Ovary (tissue), 1 donor: ENCODE measurements around the gene PPP2R3B.

ENCODE experiments used
- EP300 ChIP-seq: sonication (generic); formaldehyde crosslinking; IDR thresholded peaks from one replicate; pipeline ENCODE4 v1.6.1; 2017; ENCODE audit warnings: antibody characterized with exemption
- POLR2A ChIP-seq: fragments of 450-650 bp; IDR thresholded peaks from one replicate; pipeline ENCODE4 v1.6.1; 2017; ENCODE audit warnings: antibody characterized with exemption, mild to moderate bottlenecking, moderate library complexity

DNA sequence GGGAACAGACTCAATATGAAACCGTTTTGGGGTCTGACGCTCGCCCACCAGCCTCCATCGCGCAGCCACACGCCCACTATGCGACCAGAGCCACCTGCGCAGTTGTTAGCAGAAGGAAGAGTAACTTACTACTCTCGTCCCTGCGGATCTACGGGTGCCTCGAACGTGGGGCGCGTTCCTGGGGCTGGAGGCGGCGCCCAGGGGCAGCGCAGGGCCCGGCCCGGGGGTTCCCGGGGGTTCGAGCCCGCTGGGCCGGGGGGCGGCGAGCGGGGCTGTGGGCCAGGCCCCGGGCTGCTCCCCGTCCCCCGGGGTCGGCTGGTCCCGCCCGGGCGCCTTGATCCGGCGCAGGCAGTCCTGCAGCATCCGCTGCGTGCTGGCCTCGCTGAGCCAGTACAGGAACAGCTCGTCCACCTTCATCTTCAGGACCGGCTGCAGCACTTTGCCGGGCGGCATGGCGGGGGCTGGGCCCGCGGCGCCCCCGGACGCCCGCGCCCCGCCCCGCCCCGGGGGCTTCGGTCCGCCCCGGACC is 404 bp downstream of the PPP2R3B start:
- TF ChIP-seq EP300 (no peak), POLR2A (no peak)
